H1 (cell line): ENCODE measurements around the gene NEURL4. TPM values are rescaled to one million over a fixed set of nuclear protein-coding genes. Genes with fewer than 3 reads are reported as not detected.

Experiments
- ASH2L ChIP-seq: fragments of 200-600, 300-600 bp; sonication (generic); IDR thresholded peaks from one replicate; pipeline ENCODE4 v1.7.1; 2017; ENCODE audit warnings: low read length
- BCL11A ChIP-seq, 2 experiments: IDR thresholded peaks; one replicate each; pipeline ENCODE4 v1.6.1; 2011; ENCODE audit warnings: low read depth in 2 of 2, low read length in 2 of 2, mild to moderate bottlenecking in 2 of 2
- CHD1 ChIP-seq: IDR thresholded peaks from 2 replicates; pipeline ENCODE4 v1.6.1; 2012; ENCODE audit warnings: low read depth, low read length, improper control_type of control experiment
- CREB1 ChIP-seq: IDR thresholded peaks from 2 replicates; pipeline ENCODE4 v1.6.1; 2012; ENCODE audit warnings: inconsistent platforms
- CTBP2 ChIP-seq: IDR thresholded peaks from 2 replicates; pipeline ENCODE4 v1.7.0; 2011; ENCODE audit warnings: borderline replicate concordance, mild to moderate bottlenecking, moderate library complexity, mixed read lengths, low read length; ENCODE audit not compliant: insufficient read depth, insufficient read length
- EZH2 ChIP-seq: fragments of 200-600 bp; sonication (generic); IDR thresholded peaks from 2 replicates; pipeline ENCODE4 v1.7.1; 2012; ENCODE audit warnings: low read depth, mild to moderate bottlenecking, moderate library complexity, low read length, inconsistent platforms; ENCODE audit not compliant: severe bottlenecking
- KDM4A ChIP-seq: IDR thresholded peaks from one replicate; pipeline ENCODE4 v1.7.1; 2012; ENCODE audit warnings: low read depth, mild to moderate bottlenecking, moderate library complexity, low read length, inconsistent platforms; ENCODE audit not compliant: severe bottlenecking
- KDM5A ChIP-seq: fragments of 200-600 bp; IDR thresholded peaks from 2 replicates; pipeline ENCODE4 v1.7.1; 2012; ENCODE audit warnings: mild to moderate bottlenecking, low read length, inconsistent platforms, mixed read lengths
- NANOG ChIP-seq: IDR thresholded peaks from 2 replicates; pipeline ENCODE4 v1.6.1; 2011; ENCODE audit warnings: low read length, low read depth, mild to moderate bottlenecking, inconsistent platforms; ENCODE audit not compliant: insufficient read depth, poor library complexity, severe bottlenecking
- POLR2A ChIP-seq, 2 experiments: IDR thresholded peaks; 1 replicate in 1 of 2; 2 replicates in 1 of 2; pipeline ENCODE4 v1.6.1; 2011; ENCODE audit warnings: low read depth in 2 of 2, low read length in 2 of 2, mild to moderate bottlenecking in 2 of 2; ENCODE audit errors: control extremely low read depth in 1 of 2
- POLR2AphosphoS5 ChIP-seq: IDR thresholded peaks from 2 replicates; pipeline ENCODE4 v1.6.1; 2011; ENCODE audit warnings: low read depth, low read length
- RAD21 ChIP-seq, 2 experiments: IDR thresholded peaks in 1 of 2; conservative IDR thresholded peaks in 1 of 2; 2 replicates each; pipeline ENCODE4 v1.6.1; 2011; ENCODE audit warnings: low read depth in 2 of 2, low read length in 2 of 2, improper control_type of control experiment in 1 of 2, inconsistent platforms in 1 of 2, mild to moderate bottlenecking in 1 of 2, moderate library complexity in 1 of 2
- polyA plus RNA-seq, 7 experiments: library from polyadenylated mRNA; depleted of rRNA in 3 of 7; stranded (reverse) in 5 of 7; unstranded in 2 of 7; fragments of >200 nt in 5 of 7; fragments of 200-250 nt in 2 of 7; gene quantifications; 1 replicate in 5 of 7; 2 replicates in 1 of 7; 4 replicates in 1 of 7; pipeline versions ENCODE4 v1.2.1 to v1.2.3, GENCODE V29; 2011 to 2013; ENCODE audit warnings: missing spikeins in 2 of 7, mixed read lengths in 2 of 7
- total RNA-seq: library from RNA; stranded (reverse); fragmentation: NEBNext Ultra II Directional; extraction: Animal tissue kit (Norgen Biotek cat#: 25700); gene quantifications from 2 replicates; pipeline ENCODE4 v1.2.1, GENCODE V29; 2021
- TF ChIP-seq, protein P1 (sequence below): IDR thresholded peaks from 2 replicates; pipeline ENCODE4 v1.6.1; 2012; ENCODE audit warnings: low read length, inconsistent platforms
- TF ChIP-seq, protein P2 (sequence below): IDR thresholded peaks from 2 replicates; pipeline ENCODE4 v1.6.1; 2012; ENCODE audit warnings: inconsistent platforms
- TF ChIP-seq, protein P3 (sequence below): IDR thresholded peaks from 2 replicates; pipeline ENCODE4 v1.6.1; 2011; ENCODE audit warnings: low read length, improper control_type of control experiment
- TF ChIP-seq, protein P4 (sequence below): IDR thresholded peaks from 2 replicates; pipeline ENCODE4 v1.6.1; 2012; ENCODE audit warnings: inconsistent platforms
- TF ChIP-seq, protein P5 (sequence below), 3 experiments: IDR thresholded peaks; 1 replicate in 2 of 3; 2 replicates in 1 of 3; pipeline versions ENCODE4 v1.5.1 to v1.6.1; 2011; ENCODE audit warnings: low read length in 3 of 3, mild to moderate bottlenecking in 3 of 3, inconsistent platforms in 2 of 3, low read depth in 1 of 3, moderate library complexity in 1 of 3; ENCODE audit not compliant: insufficient read depth in 1 of 3; ENCODE audit errors: control extremely low read depth in 1 of 3

Gene NEURL4
- total and polyA plus RNA-seq, 2 of the 8 experiments (the other 6 are each of a cell fraction or from before 2014, with no cell fraction given): 29.6 to 46.8 TPM

DNA sequence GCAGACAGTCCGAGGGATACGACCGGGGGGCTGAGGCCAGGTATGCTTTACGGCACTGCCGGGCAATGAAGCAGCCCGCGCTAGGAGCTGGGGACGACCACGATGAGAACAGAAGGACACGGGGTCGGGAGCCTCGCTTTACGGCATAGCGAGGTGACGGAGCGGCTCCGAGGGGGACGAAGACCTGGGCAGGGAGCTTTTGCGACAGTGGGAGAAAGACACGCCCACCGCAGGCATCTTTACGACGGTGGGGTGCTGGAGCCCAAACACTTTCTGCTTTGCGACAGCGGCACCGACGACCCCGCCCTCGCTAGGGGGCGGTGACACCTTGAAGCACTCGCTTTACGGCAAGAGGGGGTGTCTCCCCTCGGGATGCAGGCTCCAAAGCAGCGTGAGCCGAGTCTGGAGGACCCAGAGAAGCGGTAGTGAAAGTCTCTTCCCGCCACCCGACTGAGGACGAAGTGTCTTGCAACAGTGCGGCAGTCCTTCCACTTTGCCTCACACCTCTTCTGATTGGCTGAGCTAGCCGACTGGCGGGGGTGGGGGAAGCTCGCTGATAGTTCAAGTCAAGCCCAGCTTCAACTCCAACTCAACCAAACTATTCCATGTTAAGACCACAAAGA lies 350 bp upstream of the NEURL4 start (continued):
- peak; percentile 88 for TF ChIP-seq POLR2AphosphoS5
- peak; percentile 25 for TF ChIP-seq KDM4A
- TF ChIP-seq, protein P1, sequence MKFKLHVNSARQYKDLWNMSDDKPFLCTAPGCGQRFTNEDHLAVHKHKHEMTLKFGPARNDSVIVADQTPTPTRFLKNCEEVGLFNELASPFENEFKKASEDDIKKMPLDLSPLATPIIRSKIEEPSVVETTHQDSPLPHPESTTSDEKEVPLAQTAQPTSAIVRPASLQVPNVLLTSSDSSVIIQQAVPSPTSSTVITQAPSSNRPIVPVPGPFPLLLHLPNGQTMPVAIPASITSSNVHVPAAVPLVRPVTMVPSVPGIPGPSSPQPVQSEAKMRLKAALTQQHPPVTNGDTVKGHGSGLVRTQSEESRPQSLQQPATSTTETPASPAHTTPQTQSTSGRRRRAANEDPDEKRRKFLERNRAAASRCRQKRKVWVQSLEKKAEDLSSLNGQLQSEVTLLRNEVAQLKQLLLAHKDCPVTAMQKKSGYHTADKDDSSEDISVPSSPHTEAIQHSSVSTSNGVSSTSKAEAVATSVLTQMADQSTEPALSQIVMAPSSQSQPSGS: 0 out of 2 replicates have a peak, but pooled peaks have one; percentile 41
- peak; percentile 82 for TF ChIP-seq CREB1
- TF ChIP-seq, protein P2, sequence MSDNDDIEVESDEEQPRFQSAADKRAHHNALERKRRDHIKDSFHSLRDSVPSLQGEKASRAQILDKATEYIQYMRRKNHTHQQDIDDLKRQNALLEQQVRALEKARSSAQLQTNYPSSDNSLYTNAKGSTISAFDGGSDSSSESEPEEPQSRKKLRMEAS: no peak
- TF ChIP-seq BCL11A (IDR thresholded peaks at IDR 0.05; ENCODE audit: low read depth in 2 of 2, low read length in 2 of 2): no peak
- peak; percentile 31 for TF ChIP-seq ASH2L
- TF ChIP-seq CTBP2: no peak
- TF ChIP-seq, protein P3, sequence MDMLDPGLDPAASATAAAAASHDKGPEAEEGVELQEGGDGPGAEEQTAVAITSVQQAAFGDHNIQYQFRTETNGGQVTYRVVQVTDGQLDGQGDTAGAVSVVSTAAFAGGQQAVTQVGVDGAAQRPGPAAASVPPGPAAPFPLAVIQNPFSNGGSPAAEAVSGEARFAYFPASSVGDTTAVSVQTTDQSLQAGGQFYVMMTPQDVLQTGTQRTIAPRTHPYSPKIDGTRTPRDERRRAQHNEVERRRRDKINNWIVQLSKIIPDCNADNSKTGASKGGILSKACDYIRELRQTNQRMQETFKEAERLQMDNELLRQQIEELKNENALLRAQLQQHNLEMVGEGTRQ: 0 out of 2 replicates have a peak, but pooled peaks have one; percentile 45
- no peak for TF ChIP-seq CHD1
- TF ChIP-seq NANOG: no peak
- TF ChIP-seq RAD21 (IDR thresholded peaks at IDR 0.05 in 1 of 2, conservative IDR thresholded peaks at IDR 0.05 in 1 of 2; ENCODE audit: low read depth in 2 of 2, low read length in 2 of 2): peak in 1 of 2 experiments; percentile 3; a peak in 1 of 4 replicates
- no peak for TF ChIP-seq EZH2
- TF ChIP-seq, protein P4, sequence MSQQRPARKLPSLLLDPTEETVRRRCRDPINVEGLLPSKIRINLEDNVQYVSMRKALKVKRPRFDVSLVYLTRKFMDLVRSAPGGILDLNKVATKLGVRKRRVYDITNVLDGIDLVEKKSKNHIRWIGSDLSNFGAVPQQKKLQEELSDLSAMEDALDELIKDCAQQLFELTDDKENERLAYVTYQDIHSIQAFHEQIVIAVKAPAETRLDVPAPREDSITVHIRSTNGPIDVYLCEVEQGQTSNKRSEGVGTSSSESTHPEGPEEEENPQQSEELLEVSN: peak; percentile 26; the same call in 1 of the 2 replicates
- TF ChIP-seq POLR2A (IDR thresholded peaks at IDR 0.05; ENCODE audit: control extremely low read depth in 1 of 2, low read depth in 2 of 2, low read length in 2 of 2): peak in 1 of 2 experiments; percentile 80; a peak in 2 of 3 replicates
- TF ChIP-seq, protein P5, sequence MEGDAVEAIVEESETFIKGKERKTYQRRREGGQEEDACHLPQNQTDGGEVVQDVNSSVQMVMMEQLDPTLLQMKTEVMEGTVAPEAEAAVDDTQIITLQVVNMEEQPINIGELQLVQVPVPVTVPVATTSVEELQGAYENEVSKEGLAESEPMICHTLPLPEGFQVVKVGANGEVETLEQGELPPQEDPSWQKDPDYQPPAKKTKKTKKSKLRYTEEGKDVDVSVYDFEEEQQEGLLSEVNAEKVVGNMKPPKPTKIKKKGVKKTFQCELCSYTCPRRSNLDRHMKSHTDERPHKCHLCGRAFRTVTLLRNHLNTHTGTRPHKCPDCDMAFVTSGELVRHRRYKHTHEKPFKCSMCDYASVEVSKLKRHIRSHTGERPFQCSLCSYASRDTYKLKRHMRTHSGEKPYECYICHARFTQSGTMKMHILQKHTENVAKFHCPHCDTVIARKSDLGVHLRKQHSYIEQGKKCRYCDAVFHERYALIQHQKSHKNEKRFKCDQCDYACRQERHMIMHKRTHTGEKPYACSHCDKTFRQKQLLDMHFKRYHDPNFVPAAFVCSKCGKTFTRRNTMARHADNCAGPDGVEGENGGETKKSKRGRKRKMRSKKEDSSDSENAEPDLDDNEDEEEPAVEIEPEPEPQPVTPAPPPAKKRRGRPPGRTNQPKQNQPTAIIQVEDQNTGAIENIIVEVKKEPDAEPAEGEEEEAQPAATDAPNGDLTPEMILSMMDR (IDR thresholded peaks at IDR 0.05; ENCODE audit: control extremely low read depth in 1 of 3, insufficient read depth in 1 of 3, low read depth in 1 of 3, low read length in 3 of 3): no peak
- TF ChIP-seq KDM5A: no peak; the same call in 1 of the 2 replicates
